GM23338 (cell line): Measurements from ENCODE around the gene MMP13. TPM values are rescaled to one million over a fixed set of nuclear protein-coding genes. Genes with fewer than 3 reads are reported as not detected.
"Not testable (repeated sequence)": the region's sequence is repeated elsewhere in the genome, so short reads cannot be mapped to it uniquely, and the experiment has no call there.

ENCODE experiments used
- ATAC-seq: fragments of 200-7000 bp; cut with Tn5 transposase; 3 replicates; pipeline ENCODE4 v1.9.1; 2020
- DNase-seq: peaks from one replicate; pipeline ENCODE4 v3.0.0-alpha.2; 2015; ENCODE audit warnings: low spot score
- H2AFZ ChIP-seq: fragments of 200-600 bp; sonication (generic); 2 replicates; pipeline ENCODE4 v1.8.0; 2016; ENCODE audit warnings: antibody characterized with exemption, mild to moderate bottlenecking, moderate library complexity
- H3F3A ChIP-seq: fragments of 200-600 bp; sonication (generic); replicated peaks from 2 replicates; pipeline ENCODE4 v1.8.0; 2017; ENCODE audit warnings: antibody characterized with exemption, mixed run types, low read depth
- H3K27ac ChIP-seq: fragments of 200-600 bp; sonication (generic); 2 replicates; pipeline ENCODE4 v1.6.1; 2016; ENCODE audit warnings: low read depth
- H3K27me3 ChIP-seq: fragments of 200-600 bp; sonication (generic); 2 replicates; pipeline ENCODE4 v1.8.0; 2016; ENCODE audit warnings: mild to moderate bottlenecking, mixed run types, moderate library complexity; ENCODE audit not compliant: insufficient read depth
- H3K36me3 ChIP-seq: fragments of 200-600 bp; sonication (generic); 2 replicates; pipeline ENCODE4 v1.8.0; 2016; ENCODE audit warnings: mild to moderate bottlenecking; ENCODE audit not compliant: insufficient read depth
- H3K4me1 ChIP-seq: fragments of 200-600 bp; sonication (generic); 2 replicates; pipeline ENCODE4 v1.8.0; 2016; ENCODE audit warnings: mild to moderate bottlenecking, moderate library complexity; ENCODE audit not compliant: insufficient read depth
- H3K4me2 ChIP-seq: fragments of 200-600 bp; sonication (generic); 2 replicates; pipeline ENCODE4 v1.7.1; 2017; ENCODE audit warnings: mixed run types
- H3K4me3 ChIP-seq: fragments of 200-600 bp; sonication (generic); 2 replicates; pipeline ENCODE4 v1.6.1; 2016; ENCODE audit warnings: mixed run types
- H3K79me2 ChIP-seq: fragments of 200-600 bp; sonication (generic); replicated peaks from 2 replicates; pipeline ENCODE4 v1.8.0; 2017; ENCODE audit warnings: mild to moderate bottlenecking; ENCODE audit not compliant: insufficient read depth
- H3K9me2 ChIP-seq: fragments of 200-600 bp; sonication (generic); 2 replicates; pipeline ENCODE4 v1.8.0; 2017; ENCODE audit not compliant: insufficient read depth
- H4K20me1 ChIP-seq: fragments of 200-600 bp; sonication (generic); replicated peaks from 2 replicates; pipeline ENCODE4 v1.8.0; 2017; ENCODE audit warnings: mild to moderate bottlenecking; ENCODE audit not compliant: insufficient read depth
- H3K27ac Mint-ChIP-seq: 2 replicates; pipeline ENCODE4 v1.8.0; 2020; ENCODE audit warnings: inconsistent platforms, mild to moderate bottlenecking, moderate library complexity, mixed read lengths
- H3K27me3 Mint-ChIP-seq: 3 replicates; pipeline ENCODE4 v1.8.0; 2022; ENCODE audit warnings: low read depth, mild to moderate bottlenecking, moderate library complexity, mixed read lengths, inconsistent platforms; ENCODE audit not compliant: insufficient read depth, poor library complexity
- H3K36me3 Mint-ChIP-seq: 3 replicates; pipeline ENCODE4 v1.8.0; 2021; ENCODE audit warnings: low read depth, mild to moderate bottlenecking, inconsistent platforms, moderate library complexity, mixed read lengths
- H3K4me1 Mint-ChIP-seq: 3 replicates; pipeline ENCODE4 v1.8.0; 2020; ENCODE audit warnings: mild to moderate bottlenecking, inconsistent platforms, mixed read lengths
- H3K4me3 Mint-ChIP-seq: 3 replicates; pipeline ENCODE4 v1.8.0; 2021; ENCODE audit warnings: moderate library complexity, mild to moderate bottlenecking, inconsistent platforms, mixed read lengths
- H3K9me3 Mint-ChIP-seq: 3 replicates; pipeline ENCODE4 v1.8.0; 2020; ENCODE audit warnings: moderate library complexity, mild to moderate bottlenecking, inconsistent platforms, mixed read lengths
- CREB1 ChIP-seq: fragments of 250-450 bp; sonication (Bioruptor Pico); IDR thresholded peaks from 2 replicates; pipeline ENCODE4 v1.5.0; 2020; ENCODE audit warnings: low read depth, mild to moderate bottlenecking, moderate library complexity
- CTCF ChIP-seq, 2 experiments: fragments of 200-600 bp in 1 of 2; sonication (generic) in 1 of 2; conservative IDR thresholded peaks; 2 replicates each; pipeline versions ENCODE4 v1.5.1 to v1.6.1; 2016 to 2017; ENCODE audit warnings: antibody characterized with exemption in 2 of 2, low read depth in 2 of 2, mild to moderate bottlenecking in 2 of 2, moderate library complexity in 1 of 2
- EZH2phosphoT487 ChIP-seq: fragments of 200-600 bp; sonication (generic); IDR thresholded peaks from one replicate; pipeline ENCODE4 v1.8.1; 2018; ENCODE audit warnings: antibody characterized with exemption; ENCODE audit not compliant: unreplicated experiment
- JUNB ChIP-seq: IDR thresholded peaks from one replicate; pipeline ENCODE4 v1.6.1; 2016; ENCODE audit warnings: antibody characterized with exemption; ENCODE audit not compliant: unreplicated experiment
- NANOG ChIP-seq: IDR thresholded peaks from 2 replicates; pipeline ENCODE4 v1.6.1; 2016; ENCODE audit warnings: antibody characterized with exemption, borderline replicate concordance
- POLR2AphosphoS5 ChIP-seq: IDR thresholded peaks from 2 replicates; pipeline ENCODE4 v1.6.1; 2016; ENCODE audit warnings: antibody characterized with exemption, low read depth
- REST ChIP-seq: IDR thresholded peaks from one replicate; pipeline ENCODE4 v1.6.1; 2018; ENCODE audit warnings: antibody characterized with exemption; ENCODE audit not compliant: unreplicated experiment
- STAT1 ChIP-seq: IDR thresholded peaks from one replicate; pipeline ENCODE4 v1.6.1; 2016; ENCODE audit warnings: antibody characterized with exemption; ENCODE audit not compliant: unreplicated experiment
- ZNF114 ChIP-seq: fragments of 250-450 bp; sonication (Bioruptor Pico); IDR thresholded peaks from 2 replicates; pipeline ENCODE4 v1.5.0; 2020; ENCODE audit warnings: mild to moderate bottlenecking, moderate library complexity
- ZNF331 ChIP-seq: fragments of 250-450 bp; sonication (Bioruptor Pico); IDR thresholded peaks from 2 replicates; pipeline ENCODE4 v1.5.0; 2020; ENCODE audit warnings: low read depth, mild to moderate bottlenecking, moderate library complexity
- polyA plus RNA-seq: library from polyadenylated mRNA; unstranded; fragments of >200 nt; fragmentation: Nextera tagmentation; extraction: Ambion mirVana; gene quantifications from 2 replicates; pipeline ENCODE4 v1.2.1, GENCODE V29; 2016
- total RNA-seq: library from RNA; depleted of rRNA; stranded (reverse); fragments of >200 nt; shearing (Covaris generic); gene quantifications from 2 replicates; pipeline ENCODE4 v1.2.3, GENCODE V29; 2014

The MMP13 gene
- total and polyA plus RNA-seq, 2 experiments from 2014 or later, result not detected

- TF ChIP-seq REST, result no peak
- TF ChIP-seq ZNF331 (CRISPR knock-in tag), result no peak
- TF ChIP-seq ZNF114 (CRISPR knock-in tag), result no peak
- TF ChIP-seq NANOG, result no peak
- TF ChIP-seq EZH2phosphoT487, result no peak
- TF ChIP-seq POLR2AphosphoS5, result no peak
Observed at GRCh38 chr11:102912482-102912830, 43.1 kb downstream of the MMP13 start (continued).

GRCh38 chr11:102911758-102912481 lies 43.6 kb downstream of the MMP13 start:
- Mint-ChIP-seq H3K36me3 (peaks cover 16% of the 10 kb centered on the region), H3K4me1 (peaks cover 11% of the 10 kb centered on the region), H3K27me3 (peaks cover 9% of the 10 kb centered on the region), H3K27ac (peak overlapping the region; percentile 16; the same call in 1 of the 2 replicates), H3K4me3 (no peak overlapping the region), H3K9me3 (peaks cover 18% of the 10 kb centered on the region)
- no peaks in the 10 kb centered on the region for H3K79me2 ChIP-seq
- peaks cover 10% of the 10 kb centered on the region for H3K4me1 ChIP-seq
- no peaks in the 10 kb centered on the region for H4K20me1 ChIP-seq
- H2AFZ ChIP-seq, result no peak overlapping the region
- TF ChIP-seq CREB1 (CRISPR knock-in tag) (no peak), JUNB (no peak), STAT1 (no peak), REST (no peak), ZNF331 (CRISPR knock-in tag) (no peak), EZH2phosphoT487 (no peak), CTCF (conservative IDR thresholded peaks at IDR 0.05; ENCODE audit: low read depth in 2 of 2) (no peak), ZNF114 (CRISPR knock-in tag) (no peak)
- no peaks in the 10 kb centered on the region for H3F3A ChIP-seq
- no peaks in the 10 kb centered on the region for H3K9me2 ChIP-seq
- DNase-seq, result peak; percentile 39
- H3K4me3 ChIP-seq, result no peak overlapping the region
- H3K27me3 ChIP-seq, result no peaks in the 10 kb centered on the region
- no peaks in the 10 kb centered on the region for H3K36me3 ChIP-seq
- no peak overlapping the region for H3K27ac ChIP-seq
- H3K4me2 ChIP-seq, result no peak overlapping the region
- peak; percentile 63 for ATAC-seq

GRCh38 chr11:102905848-102906247 lies 49.7 kb downstream of the MMP13 start:
- H3K27ac ChIP-seq, H3K27me3 Mint-ChIP-seq, H3K4me2 ChIP-seq, H3K79me2 ChIP-seq, DNase-seq, ATAC-seq, H3F3A ChIP-seq, H3K9me2 ChIP-seq, H4K20me1 ChIP-seq, H3K27me3 ChIP-seq, H3K4me1 Mint-ChIP-seq, H3K4me3 Mint-ChIP-seq, H3K4me3 ChIP-seq, H3K4me1 ChIP-seq, H3K36me3 ChIP-seq, H3K27ac Mint-ChIP-seq, H2AFZ ChIP-seq: not testable (repeated sequence)
- H3K9me3 Mint-ChIP-seq, result peaks cover 18% of the 10 kb centered on the region
- H3K36me3 Mint-ChIP-seq, result peaks cover 16% of the 10 kb centered on the region
